GM21423 (cell line): Measurements from ENCODE around the gene SOX1.

Source experiments
- ATAC-seq: cut with Tn5 transposase; IDR thresholded peaks from one replicate; pipeline ENCODE4 v1.9.1; 2021; ENCODE audit warnings: mild to moderate bottlenecking, moderate library complexity; ENCODE audit not compliant: unreplicated experiment

SOX1 gene

DNA sequence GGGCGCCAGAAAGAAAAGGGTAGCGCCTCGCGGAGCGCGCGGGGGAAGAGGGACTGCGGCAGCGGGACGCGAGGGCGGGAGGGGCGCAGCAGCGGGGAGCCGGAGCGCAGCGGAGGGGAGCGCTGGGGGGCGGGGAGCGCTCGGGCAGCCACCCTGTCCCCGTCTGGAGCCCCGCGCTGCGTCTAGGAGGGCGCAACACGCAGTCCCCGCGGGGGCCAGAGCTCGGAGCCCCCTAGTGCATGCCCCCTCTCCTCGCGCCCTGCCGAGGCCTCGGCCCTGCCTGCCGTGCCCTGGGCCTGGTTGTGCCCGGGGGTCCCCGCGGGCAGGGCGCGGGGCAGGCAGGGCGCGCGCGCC, 37.9 kb downstream of the SOX1 start:
- ATAC-seq, result no peak

DNA sequence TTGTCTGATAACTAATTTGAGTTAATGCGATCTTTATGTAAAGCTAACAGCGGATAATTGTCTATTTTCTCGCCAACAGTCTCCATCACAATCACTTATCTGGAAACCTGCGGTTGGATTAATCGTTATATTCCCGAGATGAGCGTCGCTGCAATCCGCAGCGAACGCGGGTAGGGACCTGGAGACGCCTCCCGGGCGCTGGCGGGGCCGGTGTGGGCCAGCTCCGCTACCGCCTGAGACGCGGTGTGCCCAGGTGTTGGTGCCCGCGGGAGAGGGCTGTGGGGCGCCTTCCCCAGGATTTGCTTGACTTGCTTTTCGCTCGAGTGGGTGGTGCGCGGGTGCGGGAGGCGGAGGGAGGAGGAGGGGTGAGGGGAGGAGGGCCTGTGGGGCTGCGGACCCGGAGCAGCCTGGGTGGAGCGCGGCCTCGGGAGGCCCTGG, 38.3 kb downstream of the SOX1 start:
- ATAC-seq, result no peak

DNA sequence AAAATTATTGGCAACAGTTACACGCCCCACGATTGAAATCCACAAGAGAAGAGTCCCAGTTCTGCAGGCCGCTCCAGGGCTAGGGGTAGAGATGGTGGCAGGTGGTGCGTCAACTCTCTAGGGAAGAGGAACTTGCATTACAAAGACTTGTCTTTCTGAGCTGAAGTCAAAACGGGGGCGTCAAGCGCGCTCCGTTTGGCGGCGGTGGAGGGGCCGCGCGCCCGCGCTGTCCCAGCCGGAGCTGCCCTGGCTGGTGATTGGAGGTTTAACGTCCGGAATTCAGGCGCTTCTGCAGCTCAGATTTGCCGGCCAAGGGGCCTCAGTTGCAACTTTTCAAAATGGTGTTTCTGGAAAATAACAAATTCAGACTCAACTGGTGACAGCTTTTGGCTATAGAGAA, 38.9 kb downstream of the SOX1 start:
- ATAC-seq, result no peak

DNA sequence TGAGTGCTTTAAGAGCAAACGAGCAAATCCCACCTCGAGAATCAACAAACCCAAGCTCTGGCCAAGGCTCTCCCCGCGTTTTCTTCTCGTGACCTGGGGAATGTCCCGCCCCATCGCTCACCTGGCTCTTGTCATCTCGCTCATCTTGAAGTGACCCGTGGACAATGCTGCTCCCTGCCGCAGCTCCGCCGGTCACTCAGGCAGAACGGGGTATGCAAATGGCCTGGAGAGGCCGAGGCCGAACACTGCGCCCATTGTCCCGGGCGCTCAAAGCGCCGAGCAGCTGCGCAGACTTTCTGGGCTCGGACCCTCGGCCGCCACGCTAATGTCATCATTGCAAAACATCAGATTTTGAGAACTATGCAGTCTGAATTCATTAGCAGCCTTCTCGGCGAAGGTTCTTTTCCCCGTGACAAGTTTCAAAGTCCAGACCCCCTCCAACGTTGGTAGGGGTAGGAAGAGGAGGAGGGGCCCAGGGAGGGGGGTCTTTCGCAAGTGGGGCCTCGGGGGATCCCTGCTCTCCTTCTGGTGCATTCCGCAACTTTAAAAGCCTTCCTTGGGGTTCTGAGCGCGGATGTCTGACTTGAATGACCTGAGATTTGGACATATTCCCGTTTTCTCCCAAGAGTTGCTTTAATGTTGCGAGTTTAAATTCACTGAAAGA, 39.7 kb downstream of the SOX1 start:
- no peak for ATAC-seq

DNA sequence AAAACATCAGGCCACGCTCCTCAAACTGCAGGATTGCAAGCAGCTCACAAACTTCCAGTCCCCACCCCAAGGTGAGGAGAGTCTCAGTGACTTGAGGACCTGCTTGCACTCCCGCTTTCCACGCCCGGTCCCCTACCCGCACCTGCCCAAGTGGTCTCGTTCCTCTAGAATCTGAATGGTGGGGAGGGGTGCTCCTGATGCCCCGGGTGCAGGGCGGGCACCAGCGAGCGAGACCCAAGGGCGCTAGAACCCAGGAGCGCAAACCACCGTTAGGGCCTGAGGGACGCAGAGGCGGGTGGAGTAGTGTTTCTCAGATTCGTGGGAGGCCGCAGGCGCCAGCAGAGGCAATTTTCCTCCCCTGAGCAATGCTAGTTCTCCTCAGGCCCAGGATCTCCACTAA, 40.3 kb downstream of the SOX1 start:
- ATAC-seq, result no peak

DNA sequence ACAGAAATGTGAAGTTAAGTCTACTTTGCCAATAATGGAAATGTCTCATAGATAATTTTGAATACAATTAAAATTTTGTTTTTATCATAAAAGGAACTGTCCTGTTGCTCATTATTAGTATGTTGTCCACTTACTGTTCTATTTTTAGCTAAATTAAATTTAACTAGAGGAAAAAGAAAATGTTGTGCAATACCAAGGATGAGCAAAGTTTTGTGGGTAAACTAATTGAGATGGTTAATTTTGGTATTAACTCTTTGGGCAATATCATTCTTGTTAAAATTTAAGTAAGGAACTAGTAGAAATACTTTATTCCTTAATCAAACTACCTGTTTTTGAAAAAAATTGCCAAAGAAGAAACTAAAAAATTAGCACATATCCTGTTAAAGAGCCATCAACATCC, 43.5 kb downstream of the SOX1 start:
- ATAC-seq, result no peak

DNA sequence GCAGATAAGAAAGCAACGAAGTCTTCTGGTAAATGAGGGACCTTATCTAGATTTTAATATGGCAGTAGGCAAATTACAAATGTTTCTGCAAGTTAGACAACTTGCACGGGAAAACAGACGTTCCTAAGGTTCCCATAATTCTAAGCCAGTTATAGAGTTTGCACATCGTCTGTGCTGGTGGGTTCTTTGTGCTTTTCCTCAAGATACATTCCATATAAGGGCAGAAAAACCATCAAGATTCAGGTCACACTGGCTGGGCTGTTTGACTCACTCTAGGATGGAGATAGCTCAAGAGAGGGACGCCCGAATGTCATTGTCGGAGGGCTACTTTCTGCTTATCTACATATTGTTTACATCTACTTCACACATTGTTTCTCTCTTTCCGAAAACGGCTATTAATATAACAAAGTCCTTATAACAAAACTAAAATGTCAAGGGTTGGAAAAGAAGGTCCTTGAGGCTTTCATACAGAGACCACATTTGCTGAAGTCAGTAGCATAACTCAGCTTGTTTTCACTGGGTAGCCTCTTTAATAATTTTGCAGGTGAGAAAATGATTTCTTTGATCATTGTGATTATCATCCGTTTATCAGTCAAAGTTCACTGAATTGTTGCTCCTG, 44.4 kb downstream of the SOX1 start:
- ATAC-seq, result no peak

DNA sequence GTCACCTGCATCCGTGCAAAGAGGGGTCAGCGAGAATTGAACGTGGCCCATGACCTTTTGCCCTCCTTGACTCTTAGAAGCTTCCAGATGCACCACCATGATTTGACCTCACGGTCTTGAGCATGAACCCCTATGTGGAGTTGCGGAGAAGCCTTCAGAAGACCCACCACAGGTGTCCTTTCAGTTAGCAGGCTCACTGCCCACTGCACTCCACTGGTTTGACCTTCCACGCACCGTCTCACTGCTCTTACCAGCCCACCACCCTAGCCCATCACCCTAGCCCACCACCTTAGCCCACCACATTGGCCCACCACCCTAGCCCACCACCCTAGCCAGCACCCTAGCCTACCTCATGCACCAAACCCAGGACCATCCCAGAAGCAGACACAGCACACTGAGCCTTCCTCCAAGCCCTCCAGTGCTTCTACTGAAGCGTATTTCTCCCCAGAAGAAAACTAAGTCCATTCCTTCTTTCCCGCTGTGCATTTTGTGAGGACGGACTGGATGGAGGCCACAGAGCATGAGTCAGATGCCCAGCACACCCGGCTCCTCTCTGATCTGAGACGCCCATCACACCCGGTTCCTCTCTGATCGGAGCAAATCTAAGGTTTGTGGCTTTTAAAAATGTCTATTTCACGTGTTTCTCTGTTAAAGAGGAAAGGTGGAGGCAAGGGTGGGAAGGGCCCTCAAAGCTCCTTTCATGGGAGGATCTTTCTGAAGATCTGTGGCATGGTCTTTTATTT, 45.8 kb downstream of the SOX1 start:
- no peak for ATAC-seq

DNA sequence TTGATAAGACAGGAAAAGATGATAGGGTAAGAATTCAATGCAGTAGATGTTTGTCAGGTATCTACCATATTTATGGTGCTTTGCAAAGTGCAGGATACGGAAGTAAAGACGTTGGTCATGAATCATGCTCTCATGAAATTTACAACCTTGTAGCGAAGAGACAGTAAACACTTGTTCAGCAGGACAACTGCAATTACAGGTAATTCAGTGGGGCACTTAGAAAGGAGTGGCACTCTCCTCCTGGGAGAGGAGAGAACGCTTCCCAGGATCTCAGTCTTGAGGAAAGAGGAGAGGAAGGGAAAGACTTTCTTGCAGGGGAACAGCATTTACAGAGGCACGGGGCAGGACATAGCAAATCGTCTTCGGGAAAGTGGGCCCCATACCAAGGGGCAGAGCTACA, 46.4 kb downstream of the SOX1 start:
- ATAC-seq, result no peak

DNA sequence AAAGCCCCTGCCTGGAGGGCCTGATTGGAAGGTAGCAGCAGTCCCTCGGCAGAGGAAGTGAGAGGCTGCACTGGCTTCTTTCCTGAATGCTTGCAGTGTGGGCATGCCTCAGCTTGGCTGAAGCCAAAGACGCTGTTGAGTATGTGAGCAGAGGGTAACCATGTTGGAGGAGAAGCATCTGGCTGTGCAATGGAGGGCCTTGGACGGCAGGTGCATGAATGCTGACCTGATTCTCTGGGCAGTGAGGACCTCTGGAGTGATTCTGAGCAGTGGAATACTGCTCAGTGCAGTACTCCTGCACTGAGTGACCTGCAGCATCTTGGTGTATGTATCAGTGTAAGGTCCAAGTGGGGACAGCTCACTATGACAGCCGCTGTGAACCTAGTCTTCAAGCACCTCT, 46.9 kb downstream of the SOX1 start:
- no peak for ATAC-seq

DNA sequence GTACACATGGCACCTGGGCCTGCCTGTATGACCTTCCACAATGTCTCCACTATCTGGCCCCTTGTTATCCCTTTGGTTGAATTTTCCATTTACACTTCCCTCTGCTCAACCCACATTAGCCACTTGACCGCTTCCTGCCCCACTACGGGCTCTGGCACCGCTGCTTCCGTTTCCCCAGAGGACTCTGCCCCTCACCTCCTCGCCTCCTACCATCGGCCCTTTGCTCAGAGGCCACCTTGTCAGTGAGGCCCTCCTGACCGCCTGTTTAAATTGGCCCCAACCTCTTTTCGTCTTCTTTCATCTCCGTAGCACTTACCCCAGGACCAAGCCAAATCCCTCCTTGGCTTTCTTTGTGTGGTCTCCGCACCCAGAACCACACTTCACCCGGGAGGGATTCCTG, 47.4 kb downstream of the SOX1 start:
- ATAC-seq, result no peak

DNA sequence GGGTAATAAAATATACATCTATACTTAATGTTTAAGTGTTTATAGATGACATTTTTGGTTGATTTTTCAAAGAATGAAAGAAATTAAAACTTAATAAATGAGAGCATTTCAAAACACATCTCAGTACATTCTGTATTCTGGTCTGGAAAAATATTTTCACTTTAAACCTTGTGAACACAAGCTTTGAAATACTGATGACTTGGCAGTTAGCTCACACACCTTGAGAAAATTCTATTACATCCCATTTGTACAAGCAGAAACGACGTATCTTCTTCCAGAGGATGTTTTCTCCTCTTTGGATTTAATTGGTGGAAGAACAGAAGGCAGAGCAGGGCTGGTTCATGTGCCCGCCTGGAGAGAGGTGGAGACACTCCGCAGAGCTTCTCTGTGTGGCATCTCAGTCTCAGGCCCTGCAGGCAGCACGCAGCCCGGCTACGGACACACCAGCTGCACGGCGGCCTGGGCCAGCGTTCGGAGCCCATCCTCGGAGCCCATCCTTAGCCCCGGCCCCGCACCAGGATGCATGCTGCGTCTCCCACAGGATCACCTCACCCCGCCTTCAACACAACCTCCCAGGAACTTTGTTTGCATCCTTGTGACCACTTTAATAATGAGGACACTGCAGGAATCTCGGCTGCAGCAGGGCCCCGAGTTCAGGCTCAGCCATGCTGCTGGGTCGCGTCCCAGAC, 48.6 kb downstream of the SOX1 start:
- no peak for ATAC-seq

DNA sequence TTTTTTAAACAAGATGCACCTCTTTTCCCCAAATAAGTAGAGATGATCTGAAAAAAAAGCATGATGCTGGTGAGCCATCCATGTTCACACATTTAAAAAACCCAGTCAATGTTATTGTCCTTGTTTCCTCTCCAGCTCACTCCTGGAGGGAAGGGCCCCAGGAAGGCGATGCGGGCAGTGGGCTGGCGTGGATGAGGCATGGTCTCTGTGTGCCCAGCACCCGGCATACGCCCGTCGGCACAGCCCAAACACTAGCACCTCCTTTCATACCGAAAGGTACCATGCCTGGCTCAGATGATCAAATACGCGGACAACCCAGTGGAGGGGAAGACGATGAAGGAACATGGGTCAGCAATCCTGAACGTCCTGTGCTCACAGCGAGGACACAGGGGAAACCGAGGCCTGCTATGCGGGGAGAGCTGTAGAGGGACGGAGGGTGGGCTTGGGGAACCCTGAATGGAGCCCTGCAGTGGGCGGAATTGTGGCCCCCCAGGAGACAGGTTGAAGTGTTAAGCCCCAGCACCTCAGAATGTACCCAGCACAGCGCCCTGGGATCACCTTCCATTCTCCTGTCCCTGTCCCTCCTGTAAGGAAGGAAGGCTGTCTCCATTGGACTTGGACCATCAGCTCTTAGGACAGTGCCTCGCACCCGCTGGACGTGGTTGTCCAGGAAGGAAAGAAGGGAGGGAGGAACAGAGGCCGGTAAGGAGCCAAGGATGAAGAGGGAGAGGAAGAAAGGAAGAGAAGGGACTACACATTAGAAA, 49.4 kb downstream of the SOX1 start:
- no peak for ATAC-seq

DNA sequence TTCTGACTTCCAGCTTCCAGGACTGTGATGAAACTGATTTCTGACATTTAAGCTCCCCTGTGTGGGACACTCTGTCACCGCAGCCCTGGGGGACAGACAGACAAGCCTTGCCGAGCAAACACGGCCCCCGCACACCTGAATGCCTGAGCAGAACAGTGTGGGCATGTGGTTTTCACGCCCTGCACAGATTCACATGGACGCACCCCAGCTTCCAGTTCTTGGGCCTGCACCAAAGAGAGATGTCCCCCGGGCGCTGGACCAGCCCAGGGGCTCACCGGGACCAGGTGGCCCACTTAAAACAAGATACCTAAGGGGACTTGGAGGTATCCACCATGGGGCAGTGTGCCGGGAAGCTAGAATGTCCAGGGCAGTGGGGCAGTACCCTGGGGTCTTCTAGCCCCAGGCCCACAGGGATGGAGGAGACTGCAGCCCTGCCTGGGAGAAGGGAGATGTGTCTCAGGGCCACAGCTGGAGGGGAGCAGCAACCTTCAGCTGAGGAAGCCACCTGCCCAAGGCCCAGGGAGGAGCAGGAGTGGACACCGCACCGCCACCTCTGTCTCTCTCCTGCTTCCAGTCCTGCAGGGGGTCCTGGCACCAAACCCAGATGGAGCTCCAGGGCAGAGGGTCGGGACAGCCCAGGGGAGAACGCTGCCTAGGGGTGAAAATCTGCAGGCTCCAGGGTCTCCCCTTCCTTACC, 50.5 kb downstream of the SOX1 start:
- no peak for ATAC-seq

DNA sequence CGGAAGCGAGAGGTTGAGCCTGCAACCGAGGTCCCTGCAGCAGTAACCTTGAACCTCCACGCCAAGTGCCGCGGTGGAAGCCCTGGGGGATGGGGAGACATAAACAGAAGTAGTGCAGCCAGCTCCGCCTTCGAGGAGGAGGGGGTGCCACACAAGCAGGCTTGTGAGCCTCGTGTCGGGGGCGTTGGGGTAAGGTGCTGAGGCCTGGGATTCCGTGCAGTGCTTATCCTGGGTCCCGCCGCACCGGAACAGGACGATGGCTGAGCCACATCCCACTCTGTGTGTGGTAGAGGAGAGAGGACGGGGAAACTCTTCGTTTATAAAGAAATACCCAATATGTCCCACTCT, 51.0 kb downstream of the SOX1 start:
- ATAC-seq, result no peak

DNA sequence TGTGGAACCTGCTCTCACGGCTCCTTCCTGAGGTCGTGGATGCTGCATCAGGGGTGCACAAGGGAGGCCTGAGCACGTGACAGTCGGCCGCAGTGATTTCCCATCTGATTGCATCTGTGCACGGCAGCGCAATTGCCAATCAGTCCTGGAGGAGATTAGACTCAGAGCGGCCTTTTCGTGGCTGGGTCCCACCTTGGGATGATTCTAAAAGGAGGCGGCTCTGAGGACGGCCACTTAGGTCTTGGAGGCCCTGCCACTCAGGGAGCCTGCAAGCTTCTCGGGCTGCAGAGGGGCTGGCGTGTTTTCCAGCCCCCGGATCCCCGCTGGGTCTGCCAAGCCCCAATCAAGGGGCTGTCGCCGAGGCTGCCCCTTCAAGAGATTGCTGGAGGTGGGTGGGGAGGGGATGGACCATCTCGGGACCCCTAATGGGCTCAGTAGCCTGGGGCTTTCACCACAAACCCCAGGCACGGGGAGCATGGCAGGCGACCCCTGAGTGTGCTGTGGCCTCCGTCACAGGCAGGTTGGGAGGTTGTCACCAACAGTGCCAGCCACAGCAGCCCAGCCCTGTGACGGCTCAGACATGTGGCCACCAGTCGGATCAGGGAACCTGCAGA, 51.6 kb downstream of the SOX1 start:
- ATAC-seq, result no peak

DNA sequence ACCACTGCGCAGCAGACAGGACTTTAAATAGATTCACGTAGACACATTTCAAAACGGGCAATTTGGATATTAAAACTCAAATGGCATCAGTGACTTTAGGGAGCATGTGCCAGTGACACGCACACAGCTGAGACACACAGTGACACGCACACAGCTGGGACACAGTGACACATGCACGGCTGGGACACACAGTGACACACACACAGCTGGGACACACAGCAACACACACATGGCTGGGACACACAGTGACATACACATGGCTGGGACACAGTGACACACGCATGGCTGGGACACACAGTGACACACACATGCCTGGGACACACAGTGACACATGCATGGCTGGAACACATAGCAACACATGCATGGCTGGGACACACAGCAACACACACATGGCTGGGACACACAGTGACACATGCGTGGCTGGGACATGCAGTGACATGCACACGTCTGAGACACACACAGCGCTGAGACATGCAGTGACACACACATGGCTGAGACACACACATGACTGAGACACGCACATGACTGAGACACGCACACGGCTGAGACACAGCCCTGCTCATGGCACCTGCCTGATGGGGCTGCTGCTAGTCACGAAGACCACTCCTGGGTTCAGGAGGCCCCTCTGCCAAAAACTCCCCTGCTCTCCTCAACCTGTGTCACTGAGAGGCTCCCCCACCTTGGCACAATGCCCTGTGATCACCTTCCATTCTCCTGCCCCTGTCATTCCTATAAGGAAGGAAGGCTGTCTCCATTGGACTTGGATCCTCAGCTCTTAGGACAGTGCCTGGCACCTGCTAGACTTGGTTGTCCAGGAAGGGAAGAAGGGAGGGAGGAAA, 52.5 kb downstream of the SOX1 start:
- ATAC-seq, result no peak

DNA sequence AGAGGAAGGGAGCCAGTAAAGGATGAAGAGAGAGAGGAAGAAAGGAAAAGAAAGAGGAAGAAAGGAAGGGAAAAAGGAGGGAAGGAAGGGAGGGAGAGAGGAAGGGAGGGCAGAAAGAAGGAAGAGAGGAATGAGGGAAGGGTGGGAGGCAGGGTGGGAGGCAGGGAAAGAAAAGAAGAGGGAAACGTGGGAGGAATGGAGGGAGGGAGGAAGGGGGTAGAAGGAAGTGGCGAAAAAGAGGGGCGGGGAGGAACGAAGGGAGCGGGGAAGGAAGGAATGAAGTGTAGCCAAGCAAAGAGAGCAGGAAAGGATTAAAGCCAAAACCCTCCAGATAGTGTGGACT, 53.1 kb downstream of the SOX1 start:
- no peak for ATAC-seq
